ENCODE data around the gene ATP11A.
"Not testable (repeated sequence)": the region's sequence is repeated elsewhere in the genome, so short reads cannot be mapped to it uniquely, and the experiment has no call there.

The ATP11A gene

GRCh38 chr13:112693831-112694497 is 4.1 kb downstream of the ATP11A start:
- DNase-seq = no peak

DNA sequence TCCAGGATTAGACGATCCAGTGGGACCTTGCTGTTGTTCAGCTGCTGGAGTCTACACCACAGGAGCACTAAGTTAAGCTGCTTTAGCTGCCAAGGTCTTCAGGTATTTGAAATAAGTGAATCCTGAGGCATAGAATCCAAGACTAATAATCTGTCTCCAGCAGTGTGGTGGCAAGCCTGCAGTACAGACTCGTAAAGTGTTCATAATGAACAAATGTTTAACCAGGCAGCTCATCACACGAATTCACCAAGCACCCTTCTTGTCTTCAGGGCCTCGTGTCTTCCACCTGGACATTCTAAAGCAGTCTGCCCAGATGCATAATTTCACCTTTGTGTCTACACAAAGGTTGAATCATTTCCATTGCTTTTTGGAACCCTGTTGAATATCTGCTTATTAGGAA is 5.3 kb downstream of the ATP11A start:
- DNase-seq = no peak

- no peak for DNase-seq
These were observed 6.4 kb downstream of the ATP11A start for GRCh38 chr13:112696001-112696868.

- DNase-seq = no peak
These were observed 7.1 kb downstream of the ATP11A start for GRCh38 chr13:112696869-112697465.

DNA sequence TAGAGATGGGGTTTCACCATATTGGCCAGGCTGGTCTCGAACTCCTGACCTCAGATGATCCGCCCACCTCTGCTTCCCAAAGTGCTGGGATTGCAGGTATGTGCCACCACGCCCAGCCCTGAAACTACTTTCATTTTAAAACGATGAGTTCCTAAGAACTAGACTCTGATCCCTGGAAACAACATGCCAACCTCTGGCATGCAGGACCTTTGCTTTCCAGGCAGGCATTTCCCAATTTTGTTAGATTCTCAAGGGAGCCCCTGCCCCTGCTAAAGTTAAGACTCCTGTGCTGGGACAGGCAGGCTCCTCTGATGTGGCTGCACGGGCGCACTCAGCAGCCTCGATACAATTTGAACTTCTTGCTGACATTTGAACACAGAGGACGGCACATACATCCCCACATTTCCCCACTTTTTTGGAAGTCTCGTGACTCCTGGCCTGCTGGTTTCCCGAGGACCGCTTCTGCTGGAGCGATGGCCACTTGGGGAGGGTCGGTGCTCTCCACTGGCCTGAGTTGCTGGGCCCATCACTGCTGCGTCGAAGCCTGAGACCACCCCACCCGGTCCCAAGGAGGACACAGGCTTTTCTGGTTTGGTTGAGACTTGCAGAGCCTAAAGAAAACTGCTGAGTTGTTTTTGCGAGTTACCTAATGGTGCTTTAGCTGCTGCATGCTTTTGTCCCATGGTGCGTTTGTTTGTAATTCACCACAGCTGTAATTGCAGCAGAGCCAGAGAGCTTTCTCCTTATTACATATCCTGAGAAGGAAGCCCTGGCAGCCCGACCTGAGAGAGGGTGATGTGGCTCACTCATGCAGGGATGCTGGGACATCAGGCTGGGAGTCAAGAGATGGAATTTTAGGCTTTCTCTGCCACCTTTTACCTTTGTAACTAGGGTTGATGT is 8.2 kb downstream of the ATP11A start:
- DNase-seq = no peak

GRCh38 chr13:112699322-112699918 is 9.6 kb downstream of the ATP11A start:
- DNase-seq = no peak

DNA sequence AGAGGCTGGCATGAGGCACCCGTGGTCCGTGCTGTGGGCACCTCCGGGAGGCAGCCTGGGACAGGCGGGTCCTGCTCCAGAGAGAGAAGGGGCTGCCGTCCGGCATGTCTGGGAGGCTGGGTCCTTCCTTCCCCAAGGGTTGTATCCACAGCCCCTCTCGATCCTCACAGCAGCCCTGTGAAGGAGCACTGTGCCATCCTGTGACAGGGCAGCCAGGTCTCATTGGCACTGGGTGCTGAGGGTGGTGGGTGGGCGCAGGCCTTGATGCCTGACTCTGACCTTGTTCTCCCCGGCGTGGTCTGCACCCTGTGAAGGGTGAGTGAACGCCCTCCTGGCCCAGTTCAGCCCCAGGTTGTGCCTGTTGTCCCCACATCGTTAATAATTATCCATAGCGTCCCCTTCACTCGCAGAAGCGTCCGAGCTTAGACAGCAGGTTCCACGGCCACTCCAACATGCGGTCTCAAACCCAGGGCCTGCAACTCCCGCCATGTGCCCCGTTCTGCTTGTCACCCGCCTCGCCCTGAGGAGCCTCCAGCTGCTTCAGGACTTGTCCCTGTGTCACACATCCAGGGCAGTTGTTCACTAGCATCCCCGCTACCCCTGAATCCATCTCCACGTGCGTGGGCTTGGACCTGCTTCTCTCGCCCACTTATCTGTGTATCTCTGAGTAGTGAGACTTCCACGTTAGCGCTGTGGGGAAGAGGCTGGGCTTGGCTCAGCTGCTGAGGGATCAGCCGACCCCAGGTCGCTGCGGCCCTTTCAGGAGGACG is 10.6 kb downstream of the ATP11A start:
- DNase-seq = no peak

GRCh38 chr13:112702341-112702985 is 12.6 kb downstream of the ATP11A start:
- no peak for DNase-seq

DNA sequence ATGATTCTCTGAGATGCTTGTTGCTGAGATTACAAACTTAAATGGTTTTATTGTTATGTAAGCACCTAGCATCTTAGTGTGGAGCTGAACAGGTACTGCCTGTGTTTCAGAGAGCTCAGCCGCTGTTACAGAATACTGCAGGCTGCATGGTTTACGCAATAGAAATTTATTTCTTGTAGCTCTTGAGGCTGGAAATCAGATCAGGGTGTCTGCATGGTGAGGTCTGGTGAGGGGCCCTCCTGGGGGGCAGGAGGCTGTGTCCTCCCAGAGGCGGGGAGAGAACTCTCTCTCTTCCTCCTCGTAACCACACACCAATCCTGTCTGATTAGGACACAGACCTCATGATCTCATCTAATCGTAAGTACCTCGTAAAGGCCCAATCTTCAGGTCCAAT is 13.1 kb downstream of the ATP11A start:
- DNase-seq = no peak

GRCh38 chr13:112703449-112704284 is 13.8 kb downstream of the ATP11A start:
- no peak for DNase-seq

- no peak for DNase-seq
These were observed 14.7 kb downstream of the ATP11A start for GRCh38 chr13:112704308-112705145.

GRCh38 chr13:112705286-112705685 is 15.4 kb downstream of the ATP11A start:
- no peak for DNase-seq

- DNase-seq = no peak
These were observed 16.3 kb downstream of the ATP11A start for GRCh38 chr13:112706171-112706570.

DNA sequence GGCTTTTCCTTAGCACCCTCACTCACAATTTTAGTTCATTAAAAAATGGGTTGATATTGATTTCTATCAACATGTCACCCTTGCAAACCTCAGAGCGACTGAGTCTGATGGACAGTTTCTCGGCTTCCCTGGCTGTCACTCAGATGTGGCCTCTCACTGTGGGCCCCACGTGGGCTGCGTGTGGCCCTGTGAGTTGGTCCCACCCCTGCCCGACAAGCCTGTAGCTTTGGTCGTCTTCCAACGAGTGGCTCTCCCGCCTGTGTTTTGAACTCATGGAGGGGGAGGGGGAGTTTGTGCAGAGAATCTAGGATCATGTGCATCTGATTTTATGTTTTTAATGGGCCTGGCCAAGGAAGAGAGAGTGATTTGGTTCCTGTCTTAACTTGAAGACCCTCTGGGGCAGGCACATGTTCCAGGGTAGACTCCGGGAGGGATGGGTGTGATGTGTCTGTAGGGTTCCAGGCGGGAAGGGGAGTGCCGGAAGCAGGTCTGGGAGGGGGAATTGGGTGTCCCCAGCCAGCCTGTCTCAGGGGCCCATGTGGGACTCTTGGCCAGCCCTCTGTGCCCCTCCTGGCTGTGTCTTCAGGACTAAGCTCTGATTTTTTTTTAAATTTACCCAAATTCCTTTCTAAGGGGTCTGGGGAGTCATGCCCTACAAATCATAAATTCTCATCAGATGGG is 18.9 kb downstream of the ATP11A start:
- no peak for DNase-seq

GRCh38 chr13:112709316-112709715 is 19.5 kb downstream of the ATP11A start:
- DNase-seq = not testable (repeated sequence)

GRCh38 chr13:112709825-112710783 is 20.3 kb downstream of the ATP11A start:
- no peak for DNase-seq

- DNase-seq = no peak
These were observed 21.2 kb downstream of the ATP11A start for GRCh38 chr13:112710855-112711527.
